GM13976 (cell line): ENCODE data around the gene TSC2.

Experiments
- DNase-seq: peaks from one replicate; pipeline ENCODE4 v3.0.0; 2012; ENCODE audit warnings: low spot score
- CTCF ChIP-seq: IDR thresholded peaks from 2 replicates; pipeline ENCODE4 v1.5.1; 2012; ENCODE audit warnings: borderline replicate concordance, mild to moderate bottlenecking; ENCODE audit not compliant: insufficient read depth; ENCODE audit errors: extremely low read depth, missing control alignments, control extremely low read depth
- in situ Hi-C: fragments of 300-500 bp; cut with MboI; formaldehyde crosslinking; loops from one replicate; pipeline ENCODE4 v1.12.0; 2022; ENCODE audit warnings: low sequenced_read_pairs, mixed read lengths, inconsistent platforms; ENCODE audit not compliant: unreplicated experiment

TSC2 gene

GRCh38 chr16:2077016-2077415 lies 29.2 kb downstream of the TSC2 start:
- in situ Hi-C loops = no loop called here
- TF ChIP-seq CTCF = no peak
- DNase-seq = no peak

GRCh38 chr16:2077696-2078095 lies 29.9 kb downstream of the TSC2 start:
- no peak for DNase-seq

GRCh38 chr16:2078096-2078495 lies 30.3 kb downstream of the TSC2 start:
- no peak for TF ChIP-seq CTCF
- in situ Hi-C loops = no loop called here
- DNase-seq = no peak

More at GRCh38 chr16:2077696-2078095, 29.9 kb downstream of the TSC2 start:
- no peak for TF ChIP-seq CTCF
- in situ Hi-C loops = no loop called here

- TF ChIP-seq CTCF = no peak
- in situ Hi-C loops = no loop called here
- no peak for DNase-seq
These were observed 30.9 kb downstream of the TSC2 start for GRCh38 chr16:2078691-2079090.

- TF ChIP-seq CTCF = no peak
- no peak for DNase-seq
- in situ Hi-C loops = no loop called here
These were observed 31.6 kb downstream of the TSC2 start for GRCh38 chr16:2079311-2079800.

- no peak for TF ChIP-seq CTCF
- in situ Hi-C loops = no loop called here
- no peak for DNase-seq
These were observed 32.2 kb downstream of the TSC2 start for GRCh38 chr16:2079991-2080390.
